GM21825 (cell line): ENCODE measurements around the gene NCAPD2.

Source experiments
- ATAC-seq: cut with Tn5 transposase; IDR thresholded peaks from one replicate; pipeline ENCODE4 v1.9.1; 2021; ENCODE audit warnings: mild to moderate bottlenecking, moderate library complexity; ENCODE audit not compliant: unreplicated experiment

NCAPD2 gene

GRCh38 chr12:6493497-6494257 is at the start of gene NCAPD2:
Gene NCAPD2, plus strand, starts transcription at chr12:6494102. Its CDS starts 997 bp downstream, at chr12:6495099.
- ATAC-seq: peak; percentile 80

GRCh38 chr12:6444704-6445688 is 48.9 kb upstream of the NCAPD2 start, which contains the start of gene CD27:
Gene CD27, plus strand, starts transcription at chr12:6444955. Its CDS starts 141 bp downstream, at chr12:6445096.
- ATAC-seq: no peak

GRCh38 chr12:6450091-6450868 is 43.6 kb upstream of the NCAPD2 start:
- no peak for ATAC-seq

GRCh38 chr12:6450869-6451347 is 43.0 kb upstream of the NCAPD2 start:
- no peak for ATAC-seq

- ATAC-seq: peak; percentile 66
These were observed 42.3 kb upstream of the NCAPD2 start, which contains the start of gene TAPBPL for GRCh38 chr12:6451348-6452244. Gene TAPBPL, plus strand, starts transcription at chr12:6452042. Its CDS starts 207 bp downstream, at chr12:6452249.

GRCh38 chr12:6452245-6452943 is 41.5 kb upstream of the NCAPD2 start:
- no peak for ATAC-seq

- no peak for ATAC-seq
These were observed 40.8 kb upstream of the NCAPD2 start for GRCh38 chr12:6452944-6453630.

- ATAC-seq: no peak
These were observed 36.5 kb upstream of the NCAPD2 start for GRCh38 chr12:6457220-6457945.

- ATAC-seq: no peak
These were observed 35.5 kb upstream of the NCAPD2 start for GRCh38 chr12:6458281-6459003.

GRCh38 chr12:6459004-6459337 is 34.9 kb upstream of the NCAPD2 start:
- no peak for ATAC-seq

GRCh38 chr12:6460751-6461371 is 33.0 kb upstream of the NCAPD2 start:
- no peak for ATAC-seq

- ATAC-seq: peak; percentile 62
These were observed 32.3 kb upstream of the NCAPD2 start for GRCh38 chr12:6461401-6462233.

- ATAC-seq: no peak
These were observed 31.5 kb upstream of the NCAPD2 start for GRCh38 chr12:6462234-6462995.

- no peak for ATAC-seq
These were observed 30.7 kb upstream of the NCAPD2 start for GRCh38 chr12:6463216-6463615.

- no peak for ATAC-seq
These were observed 30.0 kb upstream of the NCAPD2 start for GRCh38 chr12:6463858-6464257.
